ENCODE results near the gene NME1. TPM values are rescaled to one million over a fixed set of nuclear protein-coding genes. Genes with fewer than 3 reads are reported as not detected.

The NME1 gene
- total RNA-seq, 1 experiment from 2014 or later, result 238 TPM

DNA sequence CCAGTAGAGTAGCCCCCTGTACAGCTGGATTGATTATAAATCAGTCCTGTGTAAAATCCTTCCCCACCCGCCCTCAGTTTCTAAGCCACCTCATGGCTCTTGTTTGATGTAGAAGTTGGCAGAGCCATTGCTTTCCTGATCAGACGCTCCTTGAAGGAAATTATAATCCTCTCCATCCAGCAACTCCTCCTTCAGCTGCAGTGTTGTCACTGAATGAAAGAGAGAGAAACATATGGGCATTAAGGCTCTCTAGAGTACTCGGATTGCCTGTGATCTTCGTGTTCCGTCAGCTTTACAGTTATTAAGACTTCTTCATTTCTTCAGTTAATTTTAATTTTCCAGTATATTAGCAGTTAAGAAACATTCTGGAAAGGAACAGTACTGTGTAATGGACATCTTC is 27.1 kb downstream of the NME1 start (continued):
- TF ChIP-seq STAT6 (CRISPR knock-in tag; conservative IDR thresholded peaks at IDR 0.05; ENCODE audit: low read depth), result no peak

GRCh38 chr17:51184124-51184523 is 30.8 kb downstream of the NME1 start:
- Mint-ChIP-seq H3K36me3 (peaks cover 62% of the 10 kb centered on the region), H3K27ac (no peak overlapping the region), H3K4me1 (no peaks in the 10 kb centered on the region), H3K4me3 (no peak overlapping the region), H3K27me3 (ENCODE audit: low read depth) (no peaks in the 10 kb centered on the region), H3K9me3 (no peaks in the 10 kb centered on the region)
- ChIA-PET CTCF (no interaction called here), POLR2A (no interaction called here)
- TF ChIP-seq IRF2 (CRISPR knock-in tag; IDR thresholded peaks at IDR 0.05; ENCODE audit: borderline replicate concordance, low read depth), result no peak
- TF ChIP-seq, protein P1, sequence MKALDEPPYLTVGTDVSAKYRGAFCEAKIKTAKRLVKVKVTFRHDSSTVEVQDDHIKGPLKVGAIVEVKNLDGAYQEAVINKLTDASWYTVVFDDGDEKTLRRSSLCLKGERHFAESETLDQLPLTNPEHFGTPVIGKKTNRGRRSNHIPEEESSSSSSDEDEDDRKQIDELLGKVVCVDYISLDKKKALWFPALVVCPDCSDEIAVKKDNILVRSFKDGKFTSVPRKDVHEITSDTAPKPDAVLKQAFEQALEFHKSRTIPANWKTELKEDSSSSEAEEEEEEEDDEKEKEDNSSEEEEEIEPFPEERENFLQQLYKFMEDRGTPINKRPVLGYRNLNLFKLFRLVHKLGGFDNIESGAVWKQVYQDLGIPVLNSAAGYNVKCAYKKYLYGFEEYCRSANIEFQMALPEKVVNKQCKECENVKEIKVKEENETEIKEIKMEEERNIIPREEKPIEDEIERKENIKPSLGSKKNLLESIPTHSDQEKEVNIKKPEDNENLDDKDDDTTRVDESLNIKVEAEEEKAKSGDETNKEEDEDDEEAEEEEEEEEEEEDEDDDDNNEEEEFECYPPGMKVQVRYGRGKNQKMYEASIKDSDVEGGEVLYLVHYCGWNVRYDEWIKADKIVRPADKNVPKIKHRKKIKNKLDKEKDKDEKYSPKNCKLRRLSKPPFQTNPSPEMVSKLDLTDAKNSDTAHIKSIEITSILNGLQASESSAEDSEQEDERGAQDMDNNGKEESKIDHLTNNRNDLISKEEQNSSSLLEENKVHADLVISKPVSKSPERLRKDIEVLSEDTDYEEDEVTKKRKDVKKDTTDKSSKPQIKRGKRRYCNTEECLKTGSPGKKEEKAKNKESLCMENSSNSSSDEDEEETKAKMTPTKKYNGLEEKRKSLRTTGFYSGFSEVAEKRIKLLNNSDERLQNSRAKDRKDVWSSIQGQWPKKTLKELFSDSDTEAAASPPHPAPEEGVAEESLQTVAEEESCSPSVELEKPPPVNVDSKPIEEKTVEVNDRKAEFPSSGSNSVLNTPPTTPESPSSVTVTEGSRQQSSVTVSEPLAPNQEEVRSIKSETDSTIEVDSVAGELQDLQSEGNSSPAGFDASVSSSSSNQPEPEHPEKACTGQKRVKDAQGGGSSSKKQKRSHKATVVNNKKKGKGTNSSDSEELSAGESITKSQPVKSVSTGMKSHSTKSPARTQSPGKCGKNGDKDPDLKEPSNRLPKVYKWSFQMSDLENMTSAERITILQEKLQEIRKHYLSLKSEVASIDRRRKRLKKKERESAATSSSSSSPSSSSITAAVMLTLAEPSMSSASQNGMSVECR (CRISPR knock-in tag; IDR thresholded peaks at IDR 0.05; ENCODE audit: borderline replicate concordance), result no peak
- no peak for DNase-seq (ENCODE audit: low spot score)
- no peak for ATAC-seq

- Mint-ChIP-seq H3K9me3 (no peaks in the 10 kb centered on the region), H3K4me1 (no peaks in the 10 kb centered on the region), H3K4me3 (no peak overlapping the region), H3K27ac (no peak overlapping the region; the same call in 1 of the 2 replicates), H3K36me3 (peaks cover 64% of the 10 kb centered on the region), H3K27me3 (ENCODE audit: low read depth) (no peaks in the 10 kb centered on the region)
- ChIA-PET POLR2A (interaction anchor here (1.0 kb wide), 1 partner anchor 20 kb away, joined by 5 read pairs; the partner anchor contains the start of gene NME2), CTCF (no interaction called here)
- DNase-seq (ENCODE audit: low spot score) (no peak), ATAC-seq (no peak; the same call in 1 of the 2 replicates)
- TF ChIP-seq ZNF263 (CRISPR knock-in tag; IDR thresholded peaks at IDR 0.05; ENCODE audit: low read depth) (no peak), E2F1 (CRISPR knock-in tag; IDR thresholded peaks at IDR 0.05) (no peak), JUN (CRISPR knock-in tag; IDR thresholded peaks at IDR 0.05) (no peak), ATF2 (CRISPR knock-in tag; IDR thresholded peaks at IDR 0.05; ENCODE audit: borderline replicate concordance, low read depth) (no peak), CBFB (CRISPR knock-in tag; IDR thresholded peaks at IDR 0.05; ENCODE audit: low read depth) (no peak), NR2C2 (CRISPR knock-in tag; IDR thresholded peaks at IDR 0.05) (no peak), FOXK1 (CRISPR knock-in tag; IDR thresholded peaks at IDR 0.05) (no peak)
- TF ChIP-seq, protein P2, sequence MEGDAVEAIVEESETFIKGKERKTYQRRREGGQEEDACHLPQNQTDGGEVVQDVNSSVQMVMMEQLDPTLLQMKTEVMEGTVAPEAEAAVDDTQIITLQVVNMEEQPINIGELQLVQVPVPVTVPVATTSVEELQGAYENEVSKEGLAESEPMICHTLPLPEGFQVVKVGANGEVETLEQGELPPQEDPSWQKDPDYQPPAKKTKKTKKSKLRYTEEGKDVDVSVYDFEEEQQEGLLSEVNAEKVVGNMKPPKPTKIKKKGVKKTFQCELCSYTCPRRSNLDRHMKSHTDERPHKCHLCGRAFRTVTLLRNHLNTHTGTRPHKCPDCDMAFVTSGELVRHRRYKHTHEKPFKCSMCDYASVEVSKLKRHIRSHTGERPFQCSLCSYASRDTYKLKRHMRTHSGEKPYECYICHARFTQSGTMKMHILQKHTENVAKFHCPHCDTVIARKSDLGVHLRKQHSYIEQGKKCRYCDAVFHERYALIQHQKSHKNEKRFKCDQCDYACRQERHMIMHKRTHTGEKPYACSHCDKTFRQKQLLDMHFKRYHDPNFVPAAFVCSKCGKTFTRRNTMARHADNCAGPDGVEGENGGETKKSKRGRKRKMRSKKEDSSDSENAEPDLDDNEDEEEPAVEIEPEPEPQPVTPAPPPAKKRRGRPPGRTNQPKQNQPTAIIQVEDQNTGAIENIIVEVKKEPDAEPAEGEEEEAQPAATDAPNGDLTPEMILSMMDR (IDR thresholded peaks at IDR 0.05), result no peak
These were observed 32.5 kb downstream of the NME1 start for GRCh38 chr17:51185763-51186332.

Measured in WTC11 (cell line).